ENCODE results near the gene SLCO4A1.

Gene SLCO4A1

DNA sequence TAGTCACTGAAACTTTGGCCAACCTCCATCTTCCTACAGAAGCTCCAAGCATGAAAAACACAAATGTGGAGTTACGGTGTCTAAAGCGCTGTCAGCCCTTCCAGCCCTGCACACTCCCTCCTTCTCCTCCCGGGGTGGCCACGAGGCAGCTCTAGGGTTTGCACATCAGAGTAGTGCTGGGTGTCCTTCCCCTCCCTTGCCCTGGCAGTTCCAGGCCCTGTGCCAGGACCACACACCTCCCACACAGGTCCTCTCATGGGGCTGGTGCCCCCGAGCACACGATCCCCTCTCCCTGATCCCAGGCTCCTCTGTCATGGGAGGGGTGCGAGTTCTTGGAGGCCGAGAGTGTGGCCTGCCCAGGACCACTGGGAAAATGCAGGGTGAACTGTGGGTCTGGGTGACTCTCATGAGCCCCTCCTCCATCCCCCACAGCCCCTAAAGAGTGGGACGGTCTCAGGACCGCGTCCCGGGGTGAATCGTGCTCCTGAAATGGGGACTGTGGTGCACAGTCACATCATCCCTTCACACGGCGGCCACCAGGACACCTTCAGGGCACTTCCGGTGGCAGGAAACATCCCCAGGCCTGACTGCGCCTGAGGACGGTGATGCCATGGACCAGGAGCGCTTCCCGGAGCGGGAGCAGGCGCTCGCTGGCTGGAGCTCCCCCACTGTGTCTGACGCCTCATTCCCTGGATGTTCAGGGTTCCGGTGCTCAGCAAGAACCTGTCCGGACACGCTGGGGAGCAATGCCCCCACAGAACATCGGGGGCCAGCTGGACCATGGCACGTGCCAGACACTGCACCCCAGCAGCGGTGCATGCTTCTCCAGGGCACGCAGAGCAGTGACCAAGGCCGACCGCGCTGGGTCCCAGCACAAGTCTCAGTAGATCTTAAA, 42.8 kb upstream of the SLCO4A1 start:
- 90 to 92% methylated on average over 27 to 31 of the region's 34 CpGs for WGBS, 2 experiments (ENCODE audit: insufficient coverage in 2 of 2)
- H3K27ac ChIP-seq (ENCODE audit: low read depth, low read length, severe bottlenecking) = no peak overlapping the region
- no peak overlapping the region for H3K4me3 ChIP-seq (ENCODE audit: extremely low read depth, insufficient read depth, low read length, poor library complexity, severe bottlenecking)
- no peaks in the 10 kb centered on the region for H3K9me3 ChIP-seq (ENCODE audit: control insufficient read depth, low read length)
- H3K36me3 ChIP-seq (ENCODE audit: control insufficient read depth, insufficient read depth, low read length) = no peaks in the 10 kb centered on the region
- no peaks in the 10 kb centered on the region for H3K4me1 ChIP-seq (ENCODE audit: control insufficient read depth, insufficient read depth, low read length, poor library complexity, severe bottlenecking)

DNA sequence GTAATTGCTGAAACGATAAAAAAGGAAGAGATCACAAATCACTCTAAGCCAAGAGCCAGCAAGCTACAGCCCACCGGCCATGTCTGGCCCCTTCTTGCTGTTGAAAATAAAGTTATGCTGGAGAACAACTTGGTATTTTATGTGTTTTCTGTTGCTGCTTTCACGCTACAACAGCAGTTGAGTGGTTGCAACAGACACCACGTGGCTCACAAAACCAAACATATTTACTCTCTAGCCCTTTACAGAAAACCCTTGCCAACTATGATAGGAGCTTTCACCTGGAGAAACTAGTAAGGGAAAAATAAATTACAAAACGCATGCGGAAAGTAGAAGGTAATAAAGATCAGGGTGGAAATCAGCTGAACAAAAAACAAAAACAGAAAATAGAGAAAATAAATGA, 41.1 kb upstream of the SLCO4A1 start:
- WGBS, 2 experiments (ENCODE audit: insufficient coverage in 2 of 2) = 80 to 100% methylated on average over 1 to 2 of the region's 6 CpGs
- Histone ChIP-seq H3K27ac (ENCODE audit: low read depth, low read length, severe bottlenecking) (no peak overlapping the region), H3K36me3 (ENCODE audit: control insufficient read depth, insufficient read depth, low read length) (no peaks in the 10 kb centered on the region), H3K4me1 (ENCODE audit: control insufficient read depth, insufficient read depth, low read length, poor library complexity, severe bottlenecking) (no peaks in the 10 kb centered on the region), H3K9me3 (ENCODE audit: control insufficient read depth, low read length) (no peaks in the 10 kb centered on the region), H3K4me3 (ENCODE audit: extremely low read depth, insufficient read depth, low read length, poor library complexity, severe bottlenecking) (no peak overlapping the region)

DNA sequence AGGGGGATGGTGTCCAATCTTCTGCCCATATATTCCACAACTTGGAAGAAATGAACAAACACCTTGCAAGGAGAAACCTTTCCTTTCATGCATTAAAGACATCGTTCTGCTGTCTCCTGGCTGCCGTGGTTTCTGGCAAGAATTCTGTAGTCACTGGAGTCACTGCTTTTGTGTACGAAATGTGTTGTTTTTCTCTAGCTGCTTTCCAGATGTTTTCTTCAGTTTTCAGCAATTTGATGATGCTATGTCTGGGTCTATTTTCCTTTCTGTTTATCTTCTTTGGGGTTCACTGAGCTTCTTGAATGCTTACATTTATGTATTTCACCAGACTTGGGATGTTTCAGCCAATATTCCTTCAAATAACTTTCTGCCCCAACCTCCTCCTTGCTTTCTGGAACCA, 40.6 kb upstream of the SLCO4A1 start:
- 92 to 93% methylated on average over 2 to 3 of the region's 3 CpGs for WGBS, 2 experiments (ENCODE audit: insufficient coverage in 2 of 2)
- H3K4me1 ChIP-seq (ENCODE audit: control insufficient read depth, insufficient read depth, low read length, poor library complexity, severe bottlenecking) = no peaks in the 10 kb centered on the region
- no peak overlapping the region for H3K4me3 ChIP-seq (ENCODE audit: extremely low read depth, insufficient read depth, low read length, poor library complexity, severe bottlenecking)
- H3K27ac ChIP-seq (ENCODE audit: low read depth, low read length, severe bottlenecking) = no peak overlapping the region
- no peaks in the 10 kb centered on the region for H3K36me3 ChIP-seq (ENCODE audit: control insufficient read depth, insufficient read depth, low read length)
- no peaks in the 10 kb centered on the region for H3K9me3 ChIP-seq (ENCODE audit: control insufficient read depth, low read length)

DNA sequence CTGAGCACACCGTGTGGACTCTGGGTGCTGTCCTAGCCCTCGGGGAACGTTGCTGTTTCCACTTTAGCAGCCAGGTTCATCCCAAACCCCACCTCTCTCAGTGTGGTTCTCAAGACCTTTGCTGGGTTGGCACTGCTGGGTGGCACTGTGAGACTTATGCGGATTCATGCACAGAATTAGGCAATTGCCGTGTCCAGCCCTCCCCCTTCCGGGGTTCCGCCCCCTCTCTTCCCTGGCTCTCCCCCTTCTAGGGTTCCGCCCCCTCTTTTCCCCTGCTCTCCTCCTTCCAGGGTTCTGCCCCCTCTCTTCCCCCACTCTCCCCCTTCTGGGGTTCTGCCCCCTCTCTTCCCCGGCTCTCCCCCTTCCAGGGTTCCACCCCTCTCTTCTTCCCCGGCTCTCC, 39.8 kb upstream of the SLCO4A1 start:
- H3K4me1 ChIP-seq (ENCODE audit: control insufficient read depth, insufficient read depth, low read length, poor library complexity, severe bottlenecking) = no peaks in the 10 kb centered on the region
- no peak overlapping the region for H3K4me3 ChIP-seq (ENCODE audit: extremely low read depth, insufficient read depth, low read length, poor library complexity, severe bottlenecking)
- H3K9me3 ChIP-seq (ENCODE audit: control insufficient read depth, low read length) = no peaks in the 10 kb centered on the region
- no peaks in the 10 kb centered on the region for H3K36me3 ChIP-seq (ENCODE audit: control insufficient read depth, insufficient read depth, low read length)
- 88 to 100% methylated on average over 2 to 4 of the region's 10 CpGs for WGBS, 2 experiments (ENCODE audit: insufficient coverage in 2 of 2)
- H3K27ac ChIP-seq (ENCODE audit: low read depth, low read length, severe bottlenecking) = no peak overlapping the region

DNA sequence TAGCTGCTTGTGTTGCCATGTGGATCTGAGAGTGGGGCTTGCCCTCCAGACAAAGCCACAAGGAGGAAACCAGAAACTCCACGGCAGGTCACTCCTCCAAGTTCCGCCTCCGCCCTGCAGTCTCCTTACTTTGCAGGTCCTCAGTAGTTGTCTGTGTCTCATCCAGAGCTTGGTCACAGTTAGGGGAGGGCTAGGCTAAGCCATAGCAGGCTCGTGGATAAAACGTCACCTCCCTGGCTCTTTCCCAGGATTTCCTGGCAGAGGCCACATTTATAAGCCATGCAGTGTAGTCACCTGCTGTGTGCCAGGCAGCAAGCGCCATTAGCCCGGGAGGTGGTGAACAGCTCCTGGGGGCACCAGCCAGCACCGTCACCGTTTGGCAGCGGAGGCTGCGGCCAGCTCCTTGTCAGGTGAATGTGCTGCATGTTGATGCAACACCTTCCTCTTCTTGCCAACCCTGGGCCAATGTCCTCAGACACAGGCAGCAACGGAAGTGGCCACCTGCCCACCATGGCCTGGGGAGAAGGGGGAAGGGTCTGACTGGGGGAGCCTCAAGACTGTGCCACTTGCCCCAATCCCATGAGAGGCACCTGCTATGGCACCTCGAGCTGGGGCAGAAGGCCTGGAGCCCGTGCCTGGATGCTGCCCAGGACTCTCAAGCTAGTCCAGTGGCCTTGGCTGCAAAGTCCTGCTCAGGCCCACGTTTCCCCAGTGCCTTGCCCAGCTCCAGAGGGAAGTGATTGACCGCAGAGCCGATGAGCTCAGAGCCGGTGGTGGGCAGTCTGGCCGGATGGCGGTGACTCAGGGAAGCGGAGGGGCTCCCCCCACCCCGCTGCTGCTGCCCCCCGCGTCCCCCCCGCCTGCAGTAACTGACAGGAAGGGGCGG, 39.0 kb upstream of the SLCO4A1 start:
- Histone ChIP-seq H3K4me1 (ENCODE audit: control insufficient read depth, insufficient read depth, low read length, poor library complexity, severe bottlenecking) (no peaks in the 10 kb centered on the region), H3K36me3 (ENCODE audit: control insufficient read depth, insufficient read depth, low read length) (no peaks in the 10 kb centered on the region), H3K4me3 (ENCODE audit: extremely low read depth, insufficient read depth, low read length, poor library complexity, severe bottlenecking) (no peak overlapping the region), H3K27ac (ENCODE audit: low read depth, low read length, severe bottlenecking) (no peak overlapping the region), H3K9me3 (ENCODE audit: control insufficient read depth, low read length) (no peaks in the 10 kb centered on the region)
- 81 to 90% methylated on average over 13 to 24 of the region's 26 CpGs for WGBS, 2 experiments (ENCODE audit: insufficient coverage in 2 of 2)

- WGBS, 2 experiments (ENCODE audit: insufficient coverage in 2 of 2) = 90 to 93% methylated on average over 33 to 37 of the region's 37 CpGs
- Histone ChIP-seq H3K4me1 (ENCODE audit: control insufficient read depth, insufficient read depth, low read length, poor library complexity, severe bottlenecking) (no peaks in the 10 kb centered on the region), H3K4me3 (ENCODE audit: extremely low read depth, insufficient read depth, low read length, poor library complexity, severe bottlenecking) (no peak overlapping the region), H3K9me3 (ENCODE audit: control insufficient read depth, low read length) (no peaks in the 10 kb centered on the region), H3K36me3 (ENCODE audit: control insufficient read depth, insufficient read depth, low read length) (no peaks in the 10 kb centered on the region), H3K27ac (ENCODE audit: low read depth, low read length, severe bottlenecking) (no peak overlapping the region)
Observed at GRCh38 chr20:62603907-62604785, 38.2 kb upstream of the SLCO4A1 start.

- 87 to 92% methylated on average over 7 to 8 of the region's 9 CpGs for WGBS, 2 experiments (ENCODE audit: insufficient coverage in 2 of 2)
- Histone ChIP-seq H3K27ac (ENCODE audit: low read depth, low read length, severe bottlenecking) (no peak overlapping the region), H3K36me3 (ENCODE audit: control insufficient read depth, insufficient read depth, low read length) (no peaks in the 10 kb centered on the region), H3K9me3 (ENCODE audit: control insufficient read depth, low read length) (no peaks in the 10 kb centered on the region), H3K4me1 (ENCODE audit: control insufficient read depth, insufficient read depth, low read length, poor library complexity, severe bottlenecking) (no peaks in the 10 kb centered on the region), H3K4me3 (ENCODE audit: extremely low read depth, insufficient read depth, low read length, poor library complexity, severe bottlenecking) (no peak overlapping the region)
Observed at GRCh38 chr20:62604796-62605195, 37.5 kb upstream of the SLCO4A1 start.

DNA sequence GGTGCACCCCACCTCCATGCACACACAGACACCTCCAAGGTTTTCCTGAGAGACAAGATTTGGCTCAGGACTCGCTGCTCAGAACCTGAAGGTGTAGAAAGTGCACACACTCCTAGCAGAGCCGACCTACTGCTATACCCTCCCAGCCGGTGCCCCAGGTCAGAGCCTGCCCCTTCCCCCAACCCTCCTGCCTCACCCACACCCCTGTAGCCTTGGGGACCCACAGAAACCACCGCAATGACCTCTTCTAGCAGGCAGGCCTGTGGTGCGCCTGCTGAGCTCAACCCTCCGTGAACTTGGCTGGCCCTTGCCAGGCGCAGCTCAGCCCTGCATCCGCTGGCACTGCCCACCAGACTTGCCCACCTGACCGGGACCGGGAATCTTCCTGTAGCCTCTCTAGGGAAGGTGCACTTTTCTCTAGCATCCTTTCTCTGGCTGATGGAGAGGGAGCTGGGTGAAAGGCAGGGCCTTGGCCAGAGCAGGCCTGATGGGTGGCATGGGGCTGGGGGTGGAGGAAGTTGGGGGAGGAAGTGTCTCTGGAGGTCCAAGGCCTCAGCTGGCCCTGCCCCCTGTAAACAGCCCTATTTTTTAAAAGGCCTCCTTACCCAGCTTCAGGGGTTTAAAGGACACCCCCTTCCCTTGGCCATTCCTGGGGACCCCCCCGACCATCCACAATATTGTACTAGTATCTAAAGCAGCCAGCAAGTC, 36.9 kb upstream of the SLCO4A1 start:
- no peaks in the 10 kb centered on the region for H3K36me3 ChIP-seq (ENCODE audit: control insufficient read depth, insufficient read depth, low read length)
- H3K4me3 ChIP-seq (ENCODE audit: extremely low read depth, insufficient read depth, low read length, poor library complexity, severe bottlenecking) = no peak overlapping the region
- no peak overlapping the region for H3K27ac ChIP-seq (ENCODE audit: low read depth, low read length, severe bottlenecking)
- WGBS, 2 experiments (ENCODE audit: insufficient coverage in 2 of 2) = 90 to 94% methylated on average over 8 to 10 of the region's 11 CpGs
- no peaks in the 10 kb centered on the region for H3K4me1 ChIP-seq (ENCODE audit: control insufficient read depth, insufficient read depth, low read length, poor library complexity, severe bottlenecking)
- no peaks in the 10 kb centered on the region for H3K9me3 ChIP-seq (ENCODE audit: control insufficient read depth, low read length)

GRCh38 chr20:62606016-62606415, 36.3 kb upstream of the SLCO4A1 start:
- WGBS, 2 experiments (ENCODE audit: insufficient coverage in 2 of 2) = 73 to 82% methylated on average over 5 to 6 of the region's 6 CpGs
- no peaks in the 10 kb centered on the region for H3K36me3 ChIP-seq (ENCODE audit: control insufficient read depth, insufficient read depth, low read length)
- H3K27ac ChIP-seq (ENCODE audit: low read depth, low read length, severe bottlenecking) = no peak overlapping the region
- no peaks in the 10 kb centered on the region for H3K4me1 ChIP-seq (ENCODE audit: control insufficient read depth, insufficient read depth, low read length, poor library complexity, severe bottlenecking)
- H3K4me3 ChIP-seq (ENCODE audit: extremely low read depth, insufficient read depth, low read length, poor library complexity, severe bottlenecking) = no peak overlapping the region
- no peaks in the 10 kb centered on the region for H3K9me3 ChIP-seq (ENCODE audit: control insufficient read depth, low read length)
